DOHH2 (cell line): ENCODE data around the gene PITX1.

Source experiments
- H3F3A ChIP-seq: fragments of 200-600 bp; sonication (generic), shearing (Covaris generic); 2 replicates; pipeline ENCODE4 v1.6.0; 2016; ENCODE audit warnings: antibody characterized with exemption, mild to moderate bottlenecking; ENCODE audit not compliant: control insufficient read depth, insufficient read depth
- H3K27ac ChIP-seq: fragments of 200-600 bp; sonication (generic); 2 replicates; pipeline ENCODE4 v1.5.1; 2014; ENCODE audit warnings: low read depth, mild to moderate bottlenecking, low read length, moderate library complexity
- H3K27me3 ChIP-seq: fragments of 200-600 bp; sonication (generic); 2 replicates; pipeline ENCODE4 v1.6.1; 2014; ENCODE audit warnings: mild to moderate bottlenecking, low read length, mixed read lengths; ENCODE audit not compliant: control insufficient read depth
- H3K36me3 ChIP-seq: fragments of 200-600 bp; sonication (generic); 2 replicates; pipeline ENCODE4 v1.6.1; 2014; ENCODE audit warnings: mild to moderate bottlenecking, low read length, moderate library complexity, mixed read lengths; ENCODE audit not compliant: control insufficient read depth
- H3K4me1 ChIP-seq: fragments of 200-600 bp; sonication (generic); 2 replicates; pipeline ENCODE4 v1.6.1; 2014; ENCODE audit warnings: mild to moderate bottlenecking, low read length, mixed read lengths; ENCODE audit not compliant: control insufficient read depth
- H3K4me2 ChIP-seq: fragments of 200-600 bp; sonication (generic); 2 replicates; pipeline ENCODE4 v1.6.0; 2014; ENCODE audit warnings: mild to moderate bottlenecking, low read length, moderate library complexity
- H3K4me3 ChIP-seq: fragments of 200-600 bp; sonication (generic); 2 replicates; pipeline ENCODE4 v1.5.1; 2014; ENCODE audit warnings: mild to moderate bottlenecking, low read length, mixed read lengths
- H3K79me2 ChIP-seq: fragments of 200-600 bp; sonication (generic); 2 replicates; pipeline ENCODE4 v1.6.1; 2014; ENCODE audit warnings: mild to moderate bottlenecking, low read length, mixed read lengths; ENCODE audit not compliant: control insufficient read depth
- H3K9me2 ChIP-seq: fragments of 200-600 bp; sonication (generic); replicated peaks from 2 replicates; pipeline ENCODE4 v1.6.1; 2014; ENCODE audit warnings: mild to moderate bottlenecking, low read length, mixed read lengths; ENCODE audit not compliant: control insufficient read depth
- H3K9me3 ChIP-seq: fragments of 200-600 bp; sonication (generic); 2 replicates; pipeline ENCODE4 v1.6.1; 2014; ENCODE audit warnings: antibody characterized with exemption, low read length, mixed read lengths; ENCODE audit not compliant: control insufficient read depth, insufficient read depth
- H4K20me1 ChIP-seq: fragments of 200-600 bp; sonication (generic); 2 replicates; pipeline ENCODE4 v1.6.0; 2014; ENCODE audit warnings: low read depth, mild to moderate bottlenecking, antibody characterized with exemption, low read length, moderate library complexity; ENCODE audit not compliant: control insufficient read depth, insufficient read depth
- EZH2phosphoT487 ChIP-seq: fragments of 200-600 bp; sonication (generic); IDR thresholded peaks from 2 replicates; pipeline ENCODE4 v1.6.1; 2017; ENCODE audit warnings: borderline replicate concordance, mild to moderate bottlenecking, antibody characterized with exemption, low read length, moderate library complexity, mixed read lengths
- TF ChIP-seq, protein P1 (sequence below): fragments of 200-600 bp; sonication (generic); IDR thresholded peaks from one replicate; pipeline ENCODE4 v1.5.1; 2014; ENCODE audit warnings: antibody characterized with exemption, mild to moderate bottlenecking, low read depth, low read length; ENCODE audit not compliant: poor library complexity, severe bottlenecking

Gene PITX1

DNA sequence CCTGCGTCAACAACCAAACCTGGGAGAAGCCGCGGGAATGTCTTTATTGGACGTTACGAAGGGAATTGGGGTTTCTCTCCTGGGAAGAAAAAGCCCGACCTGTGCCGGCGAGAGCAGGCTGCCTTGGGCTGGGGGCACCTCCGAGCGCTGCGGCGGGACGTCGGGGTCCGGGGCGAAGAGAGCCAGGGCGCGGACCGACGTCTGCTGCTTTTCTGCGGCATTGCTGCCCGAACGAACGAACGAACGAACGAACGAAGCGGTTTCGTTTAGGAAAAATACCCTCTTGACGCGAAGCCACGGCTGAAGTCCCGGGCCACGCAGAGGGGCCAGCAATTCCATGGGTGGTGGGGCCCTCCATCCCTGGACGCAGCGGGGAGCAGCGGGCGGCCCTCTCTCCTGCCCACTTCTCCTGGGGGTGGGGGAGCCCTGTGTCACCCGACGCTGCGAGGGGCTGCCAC is 4.8 kb upstream of the PITX1 start:
- Histone ChIP-seq H3K9me3 (no peaks in the 10 kb centered on the region), H3K4me3 (no peak overlapping the region), H3K9me2 (no peaks in the 10 kb centered on the region), H4K20me1 (no peaks in the 10 kb centered on the region), H3K4me2 (no peak overlapping the region), H3K27ac (no peak overlapping the region), H3K79me2 (peaks cover 8% of the 10 kb centered on the region), H3F3A (peaks cover 6% of the 10 kb centered on the region), H3K27me3 (no peaks in the 10 kb centered on the region), H3K36me3 (no peaks in the 10 kb centered on the region), H3K4me1 (peaks cover 40% of the 10 kb centered on the region)
- TF ChIP-seq, protein P1, sequence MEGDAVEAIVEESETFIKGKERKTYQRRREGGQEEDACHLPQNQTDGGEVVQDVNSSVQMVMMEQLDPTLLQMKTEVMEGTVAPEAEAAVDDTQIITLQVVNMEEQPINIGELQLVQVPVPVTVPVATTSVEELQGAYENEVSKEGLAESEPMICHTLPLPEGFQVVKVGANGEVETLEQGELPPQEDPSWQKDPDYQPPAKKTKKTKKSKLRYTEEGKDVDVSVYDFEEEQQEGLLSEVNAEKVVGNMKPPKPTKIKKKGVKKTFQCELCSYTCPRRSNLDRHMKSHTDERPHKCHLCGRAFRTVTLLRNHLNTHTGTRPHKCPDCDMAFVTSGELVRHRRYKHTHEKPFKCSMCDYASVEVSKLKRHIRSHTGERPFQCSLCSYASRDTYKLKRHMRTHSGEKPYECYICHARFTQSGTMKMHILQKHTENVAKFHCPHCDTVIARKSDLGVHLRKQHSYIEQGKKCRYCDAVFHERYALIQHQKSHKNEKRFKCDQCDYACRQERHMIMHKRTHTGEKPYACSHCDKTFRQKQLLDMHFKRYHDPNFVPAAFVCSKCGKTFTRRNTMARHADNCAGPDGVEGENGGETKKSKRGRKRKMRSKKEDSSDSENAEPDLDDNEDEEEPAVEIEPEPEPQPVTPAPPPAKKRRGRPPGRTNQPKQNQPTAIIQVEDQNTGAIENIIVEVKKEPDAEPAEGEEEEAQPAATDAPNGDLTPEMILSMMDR = no peak
- no peak for TF ChIP-seq EZH2phosphoT487

DNA sequence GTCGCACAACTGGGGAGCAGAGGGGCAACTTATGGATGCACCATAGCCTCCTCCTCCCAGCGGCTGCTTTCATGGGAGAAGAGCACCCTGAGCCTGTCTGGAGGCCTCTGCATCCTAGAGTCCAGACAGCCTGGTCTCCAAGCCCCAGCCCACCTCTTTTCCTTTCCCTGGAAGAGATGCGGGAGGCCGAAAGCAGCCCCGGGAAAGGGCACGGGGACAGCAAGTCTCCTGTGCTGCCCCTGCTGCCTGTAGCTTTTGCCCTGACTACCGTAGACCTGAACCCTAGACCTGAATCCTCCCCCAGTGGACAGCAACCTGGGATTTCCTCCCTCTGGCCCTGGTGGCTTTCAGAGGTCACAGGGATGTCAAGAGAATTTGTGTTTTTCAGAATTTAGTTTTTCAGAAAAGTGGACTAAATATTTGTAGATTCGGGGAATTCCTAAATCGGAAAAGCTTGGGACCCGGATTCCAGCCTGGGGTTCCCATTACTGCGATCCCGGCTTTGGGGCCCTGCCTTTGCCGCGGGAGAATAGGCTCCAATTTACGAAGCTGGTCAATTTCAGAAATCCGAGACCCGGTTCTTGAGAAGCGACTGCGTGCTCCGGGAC is 4.3 kb upstream of the PITX1 start:
- H3K4me2 ChIP-seq = no peak overlapping the region
- H3K36me3 ChIP-seq = peaks cover 4% of the 10 kb centered on the region; the same call in 1 of the 2 replicates
- H3K9me3 ChIP-seq = no peaks in the 10 kb centered on the region
- H3K4me1 ChIP-seq = peaks cover 34% of the 10 kb centered on the region
- peaks cover 6% of the 10 kb centered on the region for H3F3A ChIP-seq
- H4K20me1 ChIP-seq = no peaks in the 10 kb centered on the region
- peaks cover 13% of the 10 kb centered on the region for H3K79me2 ChIP-seq
- TF ChIP-seq EZH2phosphoT487 = no peak
- TF ChIP-seq, protein P1 = no peak
- H3K9me2 ChIP-seq = no peaks in the 10 kb centered on the region
- no peak overlapping the region for H3K27ac ChIP-seq
- H3K4me3 ChIP-seq = no peak overlapping the region
- no peaks in the 10 kb centered on the region for H3K27me3 ChIP-seq

DNA sequence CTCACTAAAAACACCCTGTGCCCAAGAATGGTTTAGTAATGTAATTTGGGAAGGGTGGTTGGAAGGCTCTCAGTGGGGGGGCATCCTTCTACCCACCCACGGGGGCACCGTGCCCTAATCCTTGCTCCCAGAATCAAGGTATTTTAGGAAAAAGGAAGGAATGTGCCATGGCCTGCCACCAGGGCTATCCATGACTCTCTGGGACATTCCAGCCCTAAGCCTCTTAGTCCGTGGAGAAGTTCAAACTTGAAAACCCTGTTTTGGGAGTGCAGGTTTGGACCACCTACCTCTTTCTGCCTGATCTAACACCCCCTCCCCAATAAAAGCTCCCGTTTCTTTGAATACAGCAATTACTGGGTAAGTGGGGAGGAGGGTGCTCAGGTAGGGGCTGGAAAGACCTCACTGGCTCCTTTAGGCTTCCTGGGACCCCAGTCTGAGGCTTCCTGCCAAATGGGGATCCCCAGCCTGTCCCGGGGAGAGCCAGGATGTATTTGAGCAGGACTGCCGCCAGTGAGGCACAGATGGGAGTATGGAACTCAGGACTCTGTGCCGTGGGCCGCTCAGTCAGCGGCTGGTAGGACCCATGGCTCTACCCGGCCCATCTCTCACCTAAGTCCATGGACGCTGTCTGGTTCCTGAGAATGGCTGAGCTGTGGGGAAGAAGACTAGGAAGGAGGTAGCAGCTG is 3.6 kb upstream of the PITX1 start:
- Histone ChIP-seq H3K9me2 (no peaks in the 10 kb centered on the region), H3K36me3 (peaks cover 8% of the 10 kb centered on the region), H3K79me2 (peaks cover 19% of the 10 kb centered on the region), H4K20me1 (no peaks in the 10 kb centered on the region), H3K4me3 (no peak overlapping the region), H3K4me2 (no peak overlapping the region), H3K27me3 (no peaks in the 10 kb centered on the region), H3K9me3 (no peaks in the 10 kb centered on the region), H3K27ac (no peak overlapping the region), H3F3A (peaks cover 4% of the 10 kb centered on the region), H3K4me1 (peaks cover 31% of the 10 kb centered on the region)
- no peak for TF ChIP-seq EZH2phosphoT487
- TF ChIP-seq, protein P1 = no peak
